GM13977 (cell line): ENCODE results near the gene TIMELESS.
A peak's percentile ranks its signal among the peaks of the same experiment; 100 is the strongest.

Source experiments
- DNase-seq: peaks from one replicate; pipeline ENCODE4 v3.0.0; 2012; ENCODE audit warnings: low spot score
- in situ Hi-C: fragments of 300-500 bp; cut with MboI; formaldehyde crosslinking; loops from one replicate; pipeline ENCODE4 v1.12.0; 2022; ENCODE audit warnings: low sequenced_read_pairs, low pct_unique_long_range_greater_than_20kb, mixed read lengths, inconsistent platforms; ENCODE audit not compliant: unreplicated experiment
- TF ChIP-seq, protein P1 (sequence below): IDR thresholded peaks from 2 replicates; pipeline ENCODE4 v1.5.1; 2012; ENCODE audit warnings: mild to moderate bottlenecking, control low read depth; ENCODE audit not compliant: insufficient read depth; ENCODE audit errors: extremely low read depth, missing control alignments

Gene TIMELESS

DNA sequence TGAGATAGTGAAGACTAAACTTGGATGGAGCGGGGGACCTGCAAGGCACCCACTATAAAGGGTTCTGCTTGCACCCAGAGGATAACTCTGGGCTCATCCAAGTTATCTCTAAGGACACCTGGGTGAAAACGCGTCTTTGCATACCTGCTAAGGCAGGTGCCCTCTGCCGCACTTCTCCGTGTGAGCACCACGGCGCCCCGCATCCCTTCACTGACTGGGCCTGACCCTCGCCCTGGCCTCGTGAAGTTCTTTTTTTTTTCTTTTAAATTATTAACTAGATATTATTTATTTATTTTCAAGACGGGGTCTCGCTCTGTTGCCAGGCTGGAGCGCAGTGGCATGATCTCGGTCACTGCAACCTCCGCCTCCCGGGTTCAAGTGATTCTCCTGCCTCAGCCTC is 66.6 kb downstream of the TIMELESS start:
- in situ Hi-C loops = no loop called here
- DNase-seq = no peak
- TF ChIP-seq, protein P1, sequence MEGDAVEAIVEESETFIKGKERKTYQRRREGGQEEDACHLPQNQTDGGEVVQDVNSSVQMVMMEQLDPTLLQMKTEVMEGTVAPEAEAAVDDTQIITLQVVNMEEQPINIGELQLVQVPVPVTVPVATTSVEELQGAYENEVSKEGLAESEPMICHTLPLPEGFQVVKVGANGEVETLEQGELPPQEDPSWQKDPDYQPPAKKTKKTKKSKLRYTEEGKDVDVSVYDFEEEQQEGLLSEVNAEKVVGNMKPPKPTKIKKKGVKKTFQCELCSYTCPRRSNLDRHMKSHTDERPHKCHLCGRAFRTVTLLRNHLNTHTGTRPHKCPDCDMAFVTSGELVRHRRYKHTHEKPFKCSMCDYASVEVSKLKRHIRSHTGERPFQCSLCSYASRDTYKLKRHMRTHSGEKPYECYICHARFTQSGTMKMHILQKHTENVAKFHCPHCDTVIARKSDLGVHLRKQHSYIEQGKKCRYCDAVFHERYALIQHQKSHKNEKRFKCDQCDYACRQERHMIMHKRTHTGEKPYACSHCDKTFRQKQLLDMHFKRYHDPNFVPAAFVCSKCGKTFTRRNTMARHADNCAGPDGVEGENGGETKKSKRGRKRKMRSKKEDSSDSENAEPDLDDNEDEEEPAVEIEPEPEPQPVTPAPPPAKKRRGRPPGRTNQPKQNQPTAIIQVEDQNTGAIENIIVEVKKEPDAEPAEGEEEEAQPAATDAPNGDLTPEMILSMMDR = no peak

GRCh38 chr12:56377989-56378316 is 71.3 kb downstream of the TIMELESS start:
- no peak for DNase-seq
- in situ Hi-C loops = no loop called here

GRCh38 chr12:56377310-56377988 is 71.8 kb downstream of the TIMELESS start:
- in situ Hi-C loops = no loop called here
- DNase-seq = no peak
- TF ChIP-seq, protein P1 = peak; percentile 8

More at GRCh38 chr12:56377989-56378316, 71.3 kb downstream of the TIMELESS start:
- TF ChIP-seq, protein P1 = no peak

DNA sequence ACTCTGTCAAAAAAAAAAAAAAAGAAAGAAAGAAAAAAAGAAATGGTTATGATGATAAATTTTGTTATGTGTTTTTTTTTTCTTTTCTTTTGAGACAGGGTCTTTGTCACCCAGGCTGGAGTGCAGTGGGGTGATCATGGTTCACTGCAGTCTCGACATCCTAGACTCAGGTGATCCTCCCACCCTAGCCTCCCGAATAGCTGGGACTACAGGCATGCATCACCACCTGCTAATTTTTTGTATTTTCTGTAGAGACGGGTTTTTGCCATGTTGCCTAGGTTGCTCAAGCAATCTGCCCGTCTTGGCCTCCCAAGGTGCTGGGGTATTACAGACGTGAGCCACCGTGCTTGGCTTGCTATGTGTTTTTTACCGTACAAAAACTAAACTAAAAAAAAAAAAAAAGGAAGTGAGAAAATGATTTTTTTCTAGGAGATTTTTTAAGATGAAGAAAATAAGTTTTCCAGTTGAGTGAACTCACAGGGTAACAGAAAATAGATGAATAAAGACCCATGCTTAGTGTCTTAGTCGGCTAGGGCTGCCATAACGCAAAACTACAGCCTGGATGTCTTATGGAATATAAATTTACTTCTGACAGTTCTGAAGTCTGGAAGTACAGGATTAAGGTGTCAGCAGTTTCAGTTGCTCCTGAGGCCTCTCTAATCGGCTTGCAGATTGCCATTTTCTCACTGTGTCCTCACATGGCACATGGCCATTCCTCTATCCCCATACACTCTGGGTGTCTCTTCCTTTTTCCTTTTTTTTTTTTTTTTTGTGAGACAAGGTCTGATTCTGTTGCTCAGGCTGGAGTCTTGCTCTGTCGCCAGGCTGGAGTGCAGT is 73.4 kb downstream of the TIMELESS start:
- in situ Hi-C loops = no loop called here
- TF ChIP-seq, protein P1 = no peak
- DNase-seq = no peak

GRCh38 chr12:56374726-56375597 is 74.3 kb downstream of the TIMELESS start:
- no peak for DNase-seq
- in situ Hi-C loops = no loop called here
- TF ChIP-seq, protein P1 = no peak

GRCh38 chr12:56373515-56373914 is 75.7 kb downstream of the TIMELESS start:
- in situ Hi-C loops = no loop called here
- no peak for DNase-seq
- TF ChIP-seq, protein P1 = no peak
